HG03095 (cell line): ENCODE measurements around the gene ALDH1A2.

Experiments
- ATAC-seq: cut with Tn5 transposase; IDR thresholded peaks from one replicate; pipeline ENCODE4 v1.9.1; 2021; ENCODE audit warnings: moderate library complexity; ENCODE audit not compliant: unreplicated experiment

ALDH1A2 gene

DNA sequence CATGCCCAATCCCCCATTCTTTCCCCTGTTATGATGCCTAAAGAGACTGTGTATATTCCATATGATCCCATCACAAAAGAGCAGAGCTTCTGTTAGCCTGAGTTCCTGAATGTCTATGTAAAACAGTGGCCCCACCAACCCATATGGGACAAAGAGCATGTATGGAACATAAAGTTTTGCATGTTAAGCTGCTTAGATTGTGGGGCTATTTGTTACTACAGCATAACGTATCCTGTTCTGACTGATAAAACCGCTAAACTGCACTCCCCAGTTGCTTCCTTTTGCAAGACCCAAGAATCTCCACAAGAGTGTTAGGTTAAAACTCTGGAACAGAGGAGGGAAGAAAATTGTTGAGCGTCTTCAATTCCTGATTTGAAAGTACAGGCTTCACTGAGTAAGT lies 154.8 kb downstream of the ALDH1A2 start:
- ATAC-seq: no peak

GRCh38 chr15:57909388-57909787 lies 156.1 kb downstream of the ALDH1A2 start:
- ATAC-seq: no peak

DNA sequence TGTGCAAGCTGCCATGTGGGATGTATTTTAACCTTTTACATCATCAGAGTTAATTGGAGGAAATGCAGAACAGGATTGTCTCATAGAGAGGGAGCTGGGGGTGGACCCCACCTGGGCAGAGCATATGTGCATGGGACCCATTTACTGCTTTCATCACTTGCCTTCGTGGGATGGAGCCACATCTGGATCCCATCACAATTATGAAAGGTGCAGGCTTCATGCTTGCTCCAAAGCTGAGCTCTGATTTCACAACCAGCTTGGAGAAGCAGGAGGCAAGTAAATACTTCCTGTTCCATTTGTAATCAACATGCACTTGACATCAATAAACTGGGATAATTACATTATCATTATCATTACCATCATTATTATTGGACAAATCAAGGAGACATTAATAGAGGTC lies 161.9 kb downstream of the ALDH1A2 start:
- no peak for ATAC-seq
